ENCODE data around the gene POU2F3. TPM values are rescaled to one million over a fixed set of nuclear protein-coding genes. Genes with fewer than 3 reads are reported as not detected.
A peak's percentile ranks its signal among the peaks of the same experiment; 100 is the strongest.

POU2F3 gene
- total RNA-seq, 1 donor from 2014 or later = not detected

DNA sequence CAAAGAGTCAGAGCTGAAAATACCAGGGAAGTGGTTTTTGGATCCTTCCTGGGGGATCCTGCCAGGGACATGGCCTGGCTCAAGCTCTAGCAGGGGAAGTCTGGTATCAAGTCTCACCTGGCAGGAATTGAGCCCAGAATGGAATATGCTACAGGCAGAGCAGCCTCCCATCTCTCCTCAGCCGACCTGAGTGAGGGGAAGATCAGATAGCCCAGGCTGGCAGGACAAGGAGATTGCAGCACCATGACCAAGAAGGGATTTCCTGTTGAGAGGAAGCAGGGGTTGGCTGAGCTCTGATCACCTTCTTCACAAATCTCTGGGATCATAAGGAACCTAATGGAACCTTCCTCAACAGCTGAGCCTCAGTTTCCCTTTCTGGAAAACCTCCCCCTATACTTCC lies 16.1 kb upstream of the POU2F3 start:
- ATAC-seq = no peak
- intact Hi-C loops (cut with DNase I) = no loop called here
- DNase-seq (ENCODE audit: low spot score) = no peak

DNA sequence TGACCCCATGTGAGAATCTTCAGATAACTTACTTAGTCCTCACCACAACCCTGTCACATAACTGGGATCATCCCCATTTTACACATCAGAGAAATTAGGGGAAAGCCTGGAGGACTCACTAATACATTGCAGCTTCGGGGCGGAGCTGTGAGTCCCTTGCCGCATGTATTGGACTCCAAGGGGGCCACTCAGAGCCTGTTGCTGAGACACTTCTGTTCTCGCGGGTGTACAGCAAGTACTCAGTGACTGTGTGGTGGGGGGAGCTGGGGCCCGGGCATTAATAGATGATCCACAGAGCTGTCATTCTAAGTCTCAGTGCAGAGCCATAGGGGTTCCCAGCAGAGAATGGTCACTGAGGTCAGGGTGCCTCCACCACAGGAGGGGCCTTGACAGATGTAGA lies 15.6 kb upstream of the POU2F3 start:
- ATAC-seq (no peak), DNase-seq (ENCODE audit: low spot score) (no peak)
- intact Hi-C loops (cut with DNase I) = no loop called here

DNA sequence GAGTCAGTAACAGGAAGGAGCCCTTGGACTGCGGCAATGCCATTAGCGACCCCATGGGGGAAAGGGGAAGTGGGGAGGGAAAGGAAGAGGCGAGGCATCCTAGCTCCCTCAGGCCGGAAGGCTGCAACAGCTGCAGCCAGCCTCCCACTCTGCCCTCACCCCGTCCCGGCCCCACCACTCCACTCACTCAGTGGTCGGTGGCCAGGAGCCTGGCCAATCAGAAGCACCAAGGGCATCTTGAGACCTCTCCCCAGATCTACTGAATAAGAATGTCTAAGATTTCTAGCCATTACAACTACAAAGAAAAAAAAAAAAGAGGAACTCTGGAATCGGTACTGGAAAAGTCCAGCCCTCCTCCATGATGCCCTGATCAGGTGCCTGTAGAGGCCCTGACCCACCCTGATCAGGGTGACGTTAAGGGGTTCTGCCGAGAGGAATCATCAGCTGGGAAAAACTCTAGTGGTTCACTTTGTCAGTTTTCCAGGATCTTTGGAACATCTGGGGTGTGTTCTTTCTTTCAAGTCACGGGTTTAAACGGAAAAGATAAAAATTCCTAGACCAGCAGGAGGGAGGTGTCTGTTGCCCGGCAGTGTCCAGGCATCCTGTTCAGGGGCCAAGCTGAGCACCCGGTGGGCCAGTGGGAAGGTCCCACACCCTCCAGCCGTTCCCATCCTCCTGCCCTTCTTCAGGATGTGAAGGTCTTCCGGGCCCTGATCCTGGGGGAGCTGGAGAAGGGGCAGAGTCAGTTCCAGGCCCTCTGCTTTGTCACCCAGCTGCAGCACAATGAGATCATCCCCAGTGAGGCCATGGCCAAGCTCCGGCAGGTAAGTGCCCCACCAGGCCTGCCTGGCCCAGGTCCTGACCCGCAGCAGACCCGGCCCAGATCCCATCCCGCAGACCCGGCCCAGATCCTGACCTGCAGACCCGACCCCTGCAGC lies 14.7 kb upstream of the POU2F3 start:
- ATAC-seq (peak; percentile 76), DNase-seq (ENCODE audit: low spot score) (no peak)
- intact Hi-C loops (cut with DNase I) = loop anchor here (5.0 kb wide), 1 partner anchor 53 kb away; no protein-coding TSS in a partner anchor

DNA sequence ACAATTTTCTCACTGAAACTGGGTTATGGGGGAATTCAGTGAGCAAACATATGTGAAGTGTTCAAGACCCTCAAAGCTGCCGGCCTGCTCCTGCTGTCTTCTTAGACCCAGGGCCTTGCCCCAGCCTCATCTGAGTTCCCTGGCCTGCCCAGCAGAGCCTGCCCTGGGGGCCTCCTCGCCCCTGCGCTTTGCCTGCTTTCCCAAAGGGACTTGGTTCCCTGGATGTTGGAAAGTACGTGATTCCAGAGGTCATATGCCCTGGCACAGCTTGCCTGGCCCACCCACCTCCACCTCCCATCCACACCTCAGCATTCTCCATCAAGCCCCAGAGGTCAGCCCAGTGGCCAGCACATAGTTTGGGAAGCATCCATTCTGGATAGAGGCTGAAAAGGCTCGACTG lies 13.7 kb upstream of the POU2F3 start:
- intact Hi-C loops (cut with DNase I) = loop anchor here (5.0 kb wide), 1 partner anchor 54 kb away; no protein-coding TSS in a partner anchor
- DNase-seq (ENCODE audit: low spot score) (no peak), ATAC-seq (no peak)

DNA sequence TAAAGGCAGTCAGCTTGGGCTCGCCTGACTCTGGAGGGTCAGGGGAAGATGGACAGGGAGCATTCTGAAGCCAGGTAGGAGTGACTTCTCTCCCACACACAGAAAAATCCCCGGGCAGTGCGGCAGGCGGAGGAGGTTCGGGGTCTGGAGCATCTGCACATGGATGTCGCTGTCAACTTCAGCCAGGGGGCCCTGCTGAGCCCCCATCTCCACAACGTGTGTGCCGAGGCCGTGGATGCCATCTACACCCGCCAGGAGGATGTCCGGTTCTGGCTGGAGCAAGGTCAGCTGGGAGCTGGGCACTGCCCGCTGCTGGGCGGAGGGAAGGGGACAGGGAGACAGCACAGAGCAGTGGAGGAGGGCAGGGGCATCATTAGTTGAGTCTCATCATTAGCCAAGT lies 13.2 kb upstream of the POU2F3 start:
- no peak for DNase-seq (ENCODE audit: low spot score)
- no peak for ATAC-seq
- intact Hi-C loops (cut with DNase I) = loop anchor here (5.0 kb wide), 1 partner anchor 54 kb away; no protein-coding TSS in a partner anchor

DNA sequence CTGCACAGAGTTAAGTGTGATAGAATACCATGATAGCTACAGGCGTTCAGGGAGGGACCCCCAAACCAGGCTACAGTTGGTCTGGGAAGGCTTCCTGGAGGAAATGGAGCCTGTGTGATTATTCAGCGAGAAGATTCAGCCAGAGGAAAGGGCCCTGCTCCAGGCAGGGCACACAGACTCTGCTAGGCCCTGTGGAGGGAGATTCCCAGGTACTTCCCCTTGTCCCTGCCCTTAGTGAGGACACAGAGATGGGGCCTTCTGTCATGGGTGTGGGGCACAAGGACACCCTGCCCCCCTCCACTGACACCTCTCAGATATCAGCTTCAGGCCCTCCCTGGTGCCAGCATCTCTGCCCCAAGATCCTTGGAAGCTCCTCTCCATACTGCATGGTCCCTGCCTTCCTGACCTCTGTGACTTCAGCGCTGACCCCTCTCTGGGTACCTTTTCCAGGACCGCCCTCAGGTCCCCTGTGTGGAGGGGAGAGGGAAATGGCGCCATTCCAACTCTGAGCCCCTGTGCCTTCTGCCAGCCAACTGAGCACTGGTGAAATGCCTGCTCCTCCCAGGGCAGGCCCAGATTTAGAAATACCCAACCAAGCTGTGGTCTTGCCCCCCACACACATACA lies 12.6 kb upstream of the POU2F3 start:
- no peak for DNase-seq (ENCODE audit: low spot score)
- intact Hi-C loops (cut with DNase I) = loop anchor here (5.0 kb wide), 1 partner anchor 55 kb away; no protein-coding TSS in a partner anchor
- no peak for ATAC-seq

DNA sequence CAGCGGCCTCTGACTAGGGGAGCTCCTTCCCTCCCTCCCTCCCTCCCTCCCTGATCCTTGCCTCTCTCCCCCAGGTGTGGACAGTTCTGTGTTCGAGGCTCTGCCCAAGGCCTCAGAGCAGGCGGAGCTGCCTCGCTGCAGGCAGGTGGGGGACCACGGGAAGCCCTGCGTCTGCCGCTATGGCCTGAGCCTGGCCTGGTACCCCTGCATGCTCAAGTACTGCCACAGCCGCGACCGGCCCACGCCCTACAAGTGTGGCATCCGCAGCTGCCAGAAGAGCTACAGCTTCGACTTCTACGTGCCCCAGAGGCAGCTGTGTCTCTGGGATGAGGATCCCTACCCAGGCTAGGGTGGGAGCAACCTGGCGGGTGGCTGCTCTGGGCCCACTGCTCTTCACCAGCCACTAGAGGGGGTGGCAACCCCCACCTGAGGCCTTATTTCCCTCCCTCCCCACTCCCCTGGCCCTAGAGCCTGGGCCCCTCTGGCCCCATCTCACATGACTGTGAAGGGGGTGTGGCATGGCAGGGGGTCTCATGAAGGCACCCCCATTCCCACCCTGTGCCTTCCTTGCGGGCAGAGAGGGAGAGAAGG lies 11.1 kb upstream of the POU2F3 start:
- DNase-seq (ENCODE audit: low spot score) (no peak), ATAC-seq (no peak)
- intact Hi-C loops (cut with DNase I) = loop anchor here (5.0 kb wide), 1 partner anchor 57 kb away; no protein-coding TSS in a partner anchor

DNA sequence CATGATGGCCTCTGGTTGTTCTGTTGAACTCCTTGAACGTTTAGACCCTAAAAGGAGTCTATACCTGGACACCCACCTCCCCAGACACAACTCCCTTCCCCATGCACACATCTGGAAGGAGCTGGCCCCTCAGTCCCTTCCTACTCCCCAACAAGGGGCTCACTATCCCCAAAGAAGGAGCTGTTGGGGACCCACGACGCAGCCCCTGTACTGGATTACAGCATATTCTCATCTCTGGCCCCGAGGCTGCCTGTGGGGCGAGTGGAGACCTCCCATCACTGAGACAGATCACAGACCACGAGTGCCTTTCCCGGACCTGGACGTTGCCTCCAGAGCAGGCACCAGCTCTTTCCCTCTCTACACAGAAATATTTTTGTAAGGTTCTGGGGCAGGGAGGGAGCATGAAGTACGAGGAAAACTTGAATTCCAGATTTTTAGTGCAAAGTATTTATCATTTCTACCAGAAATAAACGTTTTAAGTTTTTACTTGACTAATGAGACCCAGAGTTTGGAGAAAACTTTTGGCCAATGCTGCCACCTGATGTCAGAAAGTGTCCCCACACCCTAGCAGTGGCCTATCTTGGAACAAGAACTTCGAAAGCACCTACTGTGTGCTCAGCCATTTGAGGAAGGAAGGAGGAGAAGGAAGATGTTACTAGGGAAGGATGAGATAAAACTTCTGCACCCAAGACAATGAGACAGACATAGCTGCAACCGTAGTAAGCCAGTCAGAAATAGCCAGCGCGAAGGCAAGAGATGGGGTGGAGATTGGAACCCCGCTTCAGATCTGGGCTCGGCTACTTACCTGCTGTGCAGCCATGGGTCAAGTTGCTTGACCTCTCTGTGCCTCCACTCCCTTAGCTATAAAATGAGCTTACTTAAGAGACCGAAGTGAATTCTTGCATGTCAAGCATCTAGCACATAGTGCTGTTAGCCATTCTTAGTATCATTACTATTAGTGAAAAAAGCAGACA lies 10.2 kb upstream of the POU2F3 start:
- intact Hi-C loops (cut with DNase I) = loop anchor here (5.0 kb wide), 1 partner anchor 57 kb away; no protein-coding TSS in a partner anchor
- peak; percentile 23 for ATAC-seq
- no peak for DNase-seq (ENCODE audit: low spot score)

DNA sequence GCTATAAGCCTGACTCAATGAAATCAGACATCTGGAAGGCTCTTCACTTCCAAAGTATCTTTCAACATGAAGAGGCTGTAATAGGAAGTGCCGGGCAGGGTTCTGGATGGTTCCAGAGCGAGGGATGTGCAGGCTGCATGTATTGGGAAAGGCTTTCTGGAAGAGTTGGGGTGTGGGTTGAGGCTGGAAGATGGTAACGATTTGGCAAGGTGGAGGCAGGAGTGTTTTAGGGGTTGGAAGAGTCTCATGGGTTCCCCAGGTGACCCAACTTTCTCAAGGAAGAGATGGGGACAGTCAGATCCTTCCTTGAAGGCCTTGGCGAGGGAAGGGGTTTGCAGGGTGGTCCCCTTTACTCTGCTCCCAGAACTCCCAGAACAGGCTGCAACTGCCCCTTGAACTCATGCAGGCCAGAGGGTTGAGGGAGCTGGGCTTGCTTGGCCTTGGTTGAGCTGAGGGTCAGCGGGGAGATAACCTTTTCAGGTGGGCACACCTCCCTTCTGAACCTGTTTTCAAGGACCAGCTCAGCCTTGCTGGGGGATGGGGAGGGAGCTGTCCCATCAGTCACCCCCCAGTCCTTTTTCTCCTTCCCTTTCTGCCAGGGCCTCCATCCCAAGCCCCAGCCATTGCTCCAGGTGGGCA lies 9.4 kb upstream of the POU2F3 start:
- ATAC-seq (no peak), DNase-seq (ENCODE audit: low spot score) (no peak)
- intact Hi-C loops (cut with DNase I) = no loop called here

DNA sequence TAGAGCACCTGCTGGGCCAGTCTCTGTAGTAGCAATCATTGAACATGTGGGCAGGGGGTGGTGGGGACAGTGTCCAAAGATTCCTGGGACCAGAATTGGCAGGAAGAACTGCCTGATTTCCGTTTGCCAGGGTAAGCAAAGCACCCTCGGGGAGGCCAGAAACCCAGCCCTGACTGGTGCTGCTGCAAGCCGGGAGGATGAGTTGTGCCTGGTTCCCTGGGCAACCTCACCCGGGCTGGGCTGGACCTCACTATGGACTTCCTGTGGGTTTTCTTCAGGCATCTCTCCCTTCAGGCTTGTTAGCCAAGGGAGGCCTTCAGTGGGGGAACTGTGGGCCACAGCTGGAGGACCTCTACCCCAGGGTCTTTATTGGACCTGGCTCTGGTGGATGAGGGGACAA lies 8.0 kb upstream of the POU2F3 start:
- ATAC-seq = peak; percentile 18
- intact Hi-C loops (cut with DNase I) = no loop called here
- no peak for DNase-seq (ENCODE audit: low spot score)

DNA sequence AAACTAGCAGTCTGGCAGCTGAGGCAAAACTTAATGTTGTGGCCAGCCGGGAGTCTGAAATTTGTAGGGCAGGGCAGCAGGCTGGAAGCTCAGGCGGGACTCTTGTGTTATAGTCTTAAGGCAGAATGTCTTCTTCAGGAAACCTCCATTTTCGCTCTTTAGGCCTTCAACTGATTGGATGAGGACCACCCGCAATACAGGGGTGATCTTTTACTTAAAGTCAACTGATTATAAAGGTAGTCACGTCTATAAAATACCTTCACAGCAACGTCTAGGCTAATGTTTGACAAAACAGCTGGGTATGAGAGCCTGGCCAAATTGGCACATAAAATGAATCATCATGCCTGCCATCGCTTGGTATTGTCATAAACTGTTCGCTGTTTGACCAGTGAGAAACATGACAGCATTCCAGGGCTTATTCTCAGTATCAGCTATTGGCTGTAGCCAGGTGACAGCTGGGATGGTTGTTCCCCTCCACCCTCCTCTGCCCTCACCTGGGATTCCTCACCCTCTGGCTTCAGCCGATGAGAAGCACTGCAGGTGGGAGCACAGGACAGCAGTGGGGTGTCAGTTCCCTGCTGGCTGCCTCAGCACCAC lies 6.6 kb upstream of the POU2F3 start:
- DNase-seq (ENCODE audit: low spot score) (no peak), ATAC-seq (no peak)
- intact Hi-C loops (cut with DNase I) = no loop called here

DNA sequence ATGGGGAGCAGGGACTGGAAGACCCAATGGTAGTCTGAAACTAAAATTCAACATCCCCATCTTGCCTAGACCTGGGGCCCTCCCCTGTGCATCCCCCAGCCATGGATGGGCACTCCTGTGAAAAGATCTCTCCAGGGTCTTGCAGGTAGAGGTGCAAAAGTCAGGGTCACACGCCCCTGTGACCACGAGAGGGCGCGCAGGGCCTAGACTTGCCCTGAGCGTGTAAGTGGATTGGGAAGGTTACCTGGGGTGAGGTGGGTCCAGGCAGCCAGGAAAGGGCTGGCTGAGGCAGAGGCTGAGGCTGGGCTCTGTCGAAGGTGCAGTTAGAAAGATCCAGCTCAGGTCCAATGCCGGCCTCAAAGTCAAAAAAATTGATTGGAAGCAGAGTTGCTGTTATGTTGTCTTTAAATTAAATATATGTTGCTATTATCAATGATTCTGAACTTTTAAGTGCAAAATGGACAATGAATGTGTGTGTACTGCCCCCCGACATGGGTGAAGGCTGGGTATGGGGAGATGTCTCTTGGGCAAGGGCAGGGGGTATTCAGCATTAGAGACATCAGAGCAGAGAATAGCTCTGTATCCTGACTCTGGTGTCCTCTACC lies 4.8 kb upstream of the POU2F3 start:
- DNase-seq (ENCODE audit: low spot score) (no peak), ATAC-seq (no peak)
- intact Hi-C loops (cut with DNase I) = loop anchor here (5.0 kb wide), 1 partner anchor 67 kb away; no protein-coding TSS in a partner anchor

DNA sequence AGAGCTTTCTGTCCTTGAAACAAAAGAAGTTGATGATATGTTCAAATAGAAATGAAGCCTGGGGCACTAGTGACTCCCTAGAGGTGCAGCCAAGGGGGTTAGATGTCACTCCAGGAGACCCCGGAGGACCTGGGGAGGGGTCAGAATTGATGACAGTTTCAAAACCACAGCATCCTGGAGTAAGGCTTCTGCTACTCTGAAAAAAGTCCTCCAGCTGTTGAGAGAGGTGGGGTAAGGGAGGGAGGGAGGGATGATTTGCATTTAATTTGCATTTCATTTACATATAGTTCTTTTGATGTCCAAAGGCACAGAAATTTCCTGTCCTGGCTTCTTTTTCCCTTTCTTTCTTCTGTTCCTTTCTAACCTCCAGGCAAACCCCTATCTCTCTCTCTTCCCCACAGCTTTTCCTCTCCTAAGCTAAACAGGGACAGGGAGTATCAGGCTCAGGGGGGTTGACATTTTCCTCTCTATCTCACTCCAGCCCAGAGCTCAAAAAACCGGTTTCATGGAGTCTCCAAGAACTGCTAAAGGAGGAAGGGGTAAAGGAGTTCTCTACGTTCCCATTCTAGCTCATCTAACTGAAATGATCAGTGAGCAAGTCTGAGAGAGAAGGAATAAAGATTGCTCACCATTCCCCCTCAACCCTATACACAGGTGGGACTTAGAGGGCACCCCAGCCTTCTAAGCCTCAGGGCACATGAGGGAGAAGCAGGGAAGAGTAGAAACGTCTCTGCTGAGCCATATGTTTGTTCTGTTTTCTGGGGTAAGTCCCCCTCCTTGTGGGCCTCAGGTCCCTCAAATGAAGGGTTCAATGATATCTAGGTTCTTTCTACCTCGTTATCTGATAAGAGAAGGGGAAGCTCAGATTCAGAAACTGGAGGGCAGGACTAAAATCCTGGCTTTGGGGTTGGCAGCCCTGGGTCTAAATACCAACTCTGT lies 3.5 kb upstream of the POU2F3 start:
- ATAC-seq (no peak), DNase-seq (ENCODE audit: low spot score) (no peak)
- intact Hi-C loops (cut with DNase I) = loop anchor here (5.0 kb wide), 1 partner anchor 66 kb away; no protein-coding TSS in a partner anchor

DNA sequence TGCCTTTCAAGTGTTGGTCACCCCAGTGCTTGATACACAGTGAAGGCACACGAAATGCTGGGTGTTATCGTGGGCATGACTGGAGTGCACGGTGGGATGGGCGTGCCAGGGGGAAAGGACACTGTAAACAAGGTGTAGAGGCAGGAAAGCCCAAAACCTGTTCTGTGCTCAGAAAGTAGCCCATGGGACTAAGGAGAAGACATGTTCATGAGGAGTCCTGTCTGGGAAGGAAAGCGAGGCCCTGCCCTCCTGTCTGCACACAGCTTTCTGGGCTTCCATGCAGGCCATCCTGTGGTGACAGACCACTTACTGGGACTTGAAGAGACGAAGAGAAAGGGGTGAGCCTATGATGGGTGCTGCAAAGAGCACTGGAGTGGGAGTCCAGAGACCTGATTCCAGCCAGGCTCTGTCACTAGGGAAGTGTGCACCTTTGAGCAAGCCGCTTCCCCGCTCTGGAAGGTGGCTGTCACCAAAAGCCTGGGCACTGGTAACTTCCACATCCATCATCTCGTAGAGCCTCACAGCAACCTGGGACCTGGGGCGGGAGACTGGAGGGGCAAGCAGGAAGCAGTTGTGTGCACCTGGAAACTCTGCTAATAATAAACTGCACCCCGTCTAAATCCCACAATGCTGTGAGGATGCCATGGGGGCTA lies 846 bp upstream of the POU2F3 start:
- ATAC-seq (no peak), DNase-seq (ENCODE audit: low spot score) (no peak)
- intact Hi-C loops (cut with DNase I) = loop anchor here (5.0 kb wide), 1 partner anchor 63 kb away; no protein-coding TSS in a partner anchor

DNA sequence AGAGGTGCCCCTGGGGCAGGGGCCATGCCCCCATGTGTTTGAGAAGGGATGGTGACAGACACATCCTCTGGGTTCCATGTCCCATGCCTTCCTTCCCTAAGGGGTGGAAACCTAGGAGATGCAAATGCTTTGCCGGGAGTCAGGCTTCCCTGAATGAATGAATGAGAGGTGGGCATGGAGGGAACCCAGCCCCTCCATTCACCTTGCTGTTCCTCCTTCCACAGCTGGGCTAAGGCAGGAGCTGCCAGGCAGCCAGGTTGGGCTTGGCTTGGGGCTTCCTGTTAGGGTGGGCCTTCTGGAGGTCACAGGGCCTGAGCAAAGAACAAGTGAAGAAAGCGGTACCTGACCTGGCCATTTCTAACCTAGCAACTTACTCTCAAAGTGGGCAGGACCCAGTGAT lies 926 bp downstream of the POU2F3 start:
- intact Hi-C loops (cut with DNase I) = no loop called here
- DNase-seq (ENCODE audit: low spot score) = no peak
- ATAC-seq = no peak

DNA sequence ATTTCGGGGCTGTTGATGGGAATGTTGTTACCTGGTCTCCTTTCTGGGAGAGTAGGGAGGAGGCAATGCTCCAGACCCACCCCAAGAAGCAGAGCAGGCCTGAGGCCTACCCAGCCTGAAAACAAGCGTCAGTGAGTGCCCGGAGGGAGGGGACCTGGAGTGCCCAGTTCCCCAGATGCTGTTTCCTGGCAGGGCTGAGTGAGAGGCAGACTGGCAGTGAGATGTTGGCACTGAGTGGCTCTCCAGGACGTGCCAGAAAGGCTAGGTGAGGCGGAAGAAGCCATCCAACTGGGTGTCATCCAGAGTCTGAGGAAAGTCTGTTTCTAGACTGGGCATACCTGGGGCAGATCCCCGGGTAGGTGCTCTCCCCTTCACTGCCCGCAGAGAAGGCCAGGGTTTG lies 1.3 kb downstream of the POU2F3 start:
- intact Hi-C loops (cut with DNase I) = no loop called here
- no peak for ATAC-seq
- DNase-seq (ENCODE audit: low spot score) = no peak
